ENCODE measurements around the gene GALNT10. TPM values are rescaled to one million over a fixed set of nuclear protein-coding genes. Genes with fewer than 3 reads are reported as not detected.

Gene GALNT10
- total RNA-seq, 1 experiment from 2014 or later: 22.9 TPM

GRCh38 chr5:154159343-154159742 lies 31.2 kb upstream of the GALNT10 start:
- Mint-ChIP-seq H3K4me1 (peaks cover 17% of the 10 kb centered on the region), H3K9me3 (0 out of 2 replicates have a peak, but pooled peaks cover 3% of the 10 kb centered on the region), H3K27me3 (ENCODE audit: low read depth) (no peaks in the 10 kb centered on the region), H3K27ac (no peak overlapping the region), H3K36me3 (no peaks in the 10 kb centered on the region), H3K4me3 (no peak overlapping the region)
- TF ChIP-seq ZNF671 (CRISPR knock-in tag; IDR thresholded peaks at IDR 0.05) (no peak), JUN (CRISPR knock-in tag; IDR thresholded peaks at IDR 0.05) (no peak), CBFB (CRISPR knock-in tag; IDR thresholded peaks at IDR 0.05; ENCODE audit: low read depth) (no peak), TCF7 (CRISPR knock-in tag; IDR thresholded peaks at IDR 0.05; ENCODE audit: low read depth) (no peak), FOXP4 (CRISPR knock-in tag; IDR thresholded peaks at IDR 0.05) (no peak)
- no peak for ATAC-seq
- ChIA-PET POLR2A (no interaction called here), CTCF (interaction anchor here (1.6 to 2.4 kb wide), 2 partner anchors 21 to 87 kb away, joined by 4 to 16 read pairs; no protein-coding TSS in a partner anchor)
- no peak for DNase-seq (ENCODE audit: low spot score)

GRCh38 chr5:154162539-154163151 lies 27.9 kb upstream of the GALNT10 start:
- ChIA-PET POLR2A (no interaction called here), CTCF (interaction anchor here (2.5 to 4.1 kb wide), 2 partner anchors 27 to 90 kb away, joined by 13 to 14 read pairs; partner anchors contain the start of gene GALNT10)
- TF ChIP-seq IRF2 (CRISPR knock-in tag; IDR thresholded peaks at IDR 0.05; ENCODE audit: borderline replicate concordance, low read depth) (no peak), CDX4 (CRISPR knock-in tag; IDR thresholded peaks at IDR 0.05; ENCODE audit: borderline replicate concordance) (no peak), FOXK1 (CRISPR knock-in tag; IDR thresholded peaks at IDR 0.05) (no peak), ZNF219 (CRISPR knock-in tag; IDR thresholded peaks at IDR 0.05; ENCODE audit: borderline replicate concordance) (no peak), SP1 (CRISPR knock-in tag; conservative IDR thresholded peaks at IDR 0.05) (no peak), ZNF425 (CRISPR knock-in tag; conservative IDR thresholded peaks at IDR 0.05) (no peak), MYBL2 (CRISPR knock-in tag; IDR thresholded peaks at IDR 0.05) (no peak), ZNF512 (CRISPR knock-in tag; IDR thresholded peaks at IDR 0.05; ENCODE audit: borderline replicate concordance) (no peak), E2F1 (CRISPR knock-in tag; IDR thresholded peaks at IDR 0.05) (no peak), FOXJ3 (CRISPR knock-in tag; IDR thresholded peaks at IDR 0.05; ENCODE audit: borderline replicate concordance) (no peak), ZNF138 (CRISPR knock-in tag; conservative IDR thresholded peaks at IDR 0.05) (no peak)
- Mint-ChIP-seq H3K4me3 (no peak overlapping the region), H3K4me1 (peaks cover 44% of the 10 kb centered on the region), H3K36me3 (no peaks in the 10 kb centered on the region), H3K9me3 (no peaks in the 10 kb centered on the region), H3K27ac (no peak overlapping the region), H3K27me3 (ENCODE audit: low read depth) (no peaks in the 10 kb centered on the region)
- no peak for ATAC-seq
- DNase-seq (ENCODE audit: low spot score): no peak

All from WTC11 (cell line).